ENCODE results near the gene KDM1A. TPM values are rescaled to one million over a fixed set of nuclear protein-coding genes. Genes with fewer than 3 reads are reported as not detected.

Gene KDM1A
- total RNA-seq, 1 donor from 2014 or later, result 103 TPM

- Mint-ChIP-seq H3K27ac (ENCODE audit: unreplicated experiment) (peak overlapping the region; percentile 96), H3K4me3 (ENCODE audit: unreplicated experiment) (peak overlapping the region; percentile 10), H3K4me1 (ENCODE audit: unreplicated experiment) (peaks cover 65% of the 10 kb centered on the region), H3K9me3 (ENCODE audit: unreplicated experiment) (no peaks in the 10 kb centered on the region), H3K27me3 (ENCODE audit: unreplicated experiment) (no peaks in the 10 kb centered on the region), H3K36me3 (ENCODE audit: unreplicated experiment) (peaks cover 2% of the 10 kb centered on the region)
- TF ChIP-seq CTCF (IDR thresholded peaks at IDR 0.05), result no peak
- DNase-seq (ENCODE audit: extremely low spot score, unreplicated experiment), result no peak
These were observed 99.9 kb downstream of the KDM1A start for GRCh38 chr1:23118957-23119792.

- no peak for DNase-seq (ENCODE audit: extremely low spot score, unreplicated experiment)
- no peak overlapping the region for H3K4me3 Mint-ChIP-seq (ENCODE audit: unreplicated experiment)
- no peak for TF ChIP-seq CTCF (IDR thresholded peaks at IDR 0.05)
- H3K27me3 Mint-ChIP-seq (ENCODE audit: unreplicated experiment), result no peaks in the 10 kb centered on the region
- H3K4me1 Mint-ChIP-seq (ENCODE audit: unreplicated experiment), result peaks cover 64% of the 10 kb centered on the region
- H3K36me3 Mint-ChIP-seq (ENCODE audit: unreplicated experiment), result peaks cover 2% of the 10 kb centered on the region
- H3K27ac Mint-ChIP-seq (ENCODE audit: unreplicated experiment), result peak overlapping the region; percentile 96
- no peaks in the 10 kb centered on the region for H3K9me3 Mint-ChIP-seq (ENCODE audit: unreplicated experiment)
These were observed 101.1 kb downstream of the KDM1A start for GRCh38 chr1:23120383-23120782.

DNA sequence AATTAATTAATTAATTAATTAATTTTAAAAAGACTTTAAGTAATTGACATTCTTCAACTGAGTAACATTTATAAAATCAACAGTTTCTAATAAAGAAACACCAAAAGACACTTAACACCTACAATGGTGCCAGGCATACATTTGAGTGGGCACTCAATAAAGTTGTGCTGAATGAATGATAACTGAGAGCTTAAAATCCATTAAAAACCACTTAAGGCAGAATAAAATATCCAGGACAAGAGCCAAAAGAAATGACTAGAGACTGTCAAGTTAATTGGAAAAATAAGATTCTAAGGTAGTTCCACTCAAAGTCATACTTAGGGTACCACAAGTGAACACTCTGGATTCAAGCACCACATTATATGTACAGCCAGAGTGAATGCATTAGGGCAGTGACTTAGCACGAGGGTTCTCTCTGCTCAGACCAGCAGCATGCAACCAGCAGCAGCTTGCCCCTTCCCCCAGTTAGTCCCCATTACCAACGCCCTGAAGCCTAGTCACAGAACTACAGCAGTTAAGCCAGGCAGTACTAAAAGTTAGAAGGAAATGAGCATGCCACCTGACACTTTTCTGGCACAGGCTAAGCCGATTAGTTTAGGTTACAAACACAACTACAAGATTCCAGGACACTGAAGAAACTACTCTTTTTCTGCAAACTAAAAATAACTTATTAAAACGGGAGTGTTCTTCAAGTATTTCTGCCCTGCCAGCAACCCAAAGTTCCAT is 102.9 kb downstream of the KDM1A start:
- H3K4me1 Mint-ChIP-seq (ENCODE audit: unreplicated experiment), result peaks cover 71% of the 10 kb centered on the region
- DNase-seq (ENCODE audit: extremely low spot score, unreplicated experiment), result no peak
- peaks cover 2% of the 10 kb centered on the region for H3K36me3 Mint-ChIP-seq (ENCODE audit: unreplicated experiment)
- H3K27me3 Mint-ChIP-seq (ENCODE audit: unreplicated experiment), result no peaks in the 10 kb centered on the region
- H3K9me3 Mint-ChIP-seq (ENCODE audit: unreplicated experiment), result no peaks in the 10 kb centered on the region
- peak overlapping the region; percentile 65 for H3K27ac Mint-ChIP-seq (ENCODE audit: unreplicated experiment)
- TF ChIP-seq CTCF (IDR thresholded peaks at IDR 0.05), result no peak
- H3K4me3 Mint-ChIP-seq (ENCODE audit: unreplicated experiment), result no peak overlapping the region

DNA sequence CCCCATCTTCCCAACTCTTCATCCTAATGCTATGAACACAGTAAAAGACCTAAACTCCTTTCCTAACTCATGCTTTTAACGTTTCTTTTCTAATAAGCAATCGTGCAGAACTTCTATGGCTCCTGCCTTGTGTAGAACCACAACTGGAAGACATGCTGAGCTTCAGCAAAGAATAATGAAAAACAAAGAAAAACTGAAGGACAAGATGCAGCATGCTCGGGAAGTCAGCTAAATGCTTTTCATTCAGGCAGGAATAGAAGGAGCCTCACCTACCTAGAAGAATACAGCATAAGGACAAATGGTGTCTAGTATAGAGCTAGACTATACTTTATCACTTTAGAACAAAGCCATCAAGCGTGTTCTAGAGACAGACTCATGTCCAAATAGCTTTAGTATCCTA is 103.5 kb downstream of the KDM1A start:
- peaks cover 2% of the 10 kb centered on the region for H3K36me3 Mint-ChIP-seq (ENCODE audit: unreplicated experiment)
- no peaks in the 10 kb centered on the region for H3K27me3 Mint-ChIP-seq (ENCODE audit: unreplicated experiment)
- H3K4me3 Mint-ChIP-seq (ENCODE audit: unreplicated experiment), result no peak overlapping the region
- TF ChIP-seq CTCF (IDR thresholded peaks at IDR 0.05), result no peak
- peak overlapping the region; percentile 65 for H3K27ac Mint-ChIP-seq (ENCODE audit: unreplicated experiment)
- no peak for DNase-seq (ENCODE audit: extremely low spot score, unreplicated experiment)
- H3K9me3 Mint-ChIP-seq (ENCODE audit: unreplicated experiment), result no peaks in the 10 kb centered on the region
- peaks cover 73% of the 10 kb centered on the region for H3K4me1 Mint-ChIP-seq (ENCODE audit: unreplicated experiment)

DNA sequence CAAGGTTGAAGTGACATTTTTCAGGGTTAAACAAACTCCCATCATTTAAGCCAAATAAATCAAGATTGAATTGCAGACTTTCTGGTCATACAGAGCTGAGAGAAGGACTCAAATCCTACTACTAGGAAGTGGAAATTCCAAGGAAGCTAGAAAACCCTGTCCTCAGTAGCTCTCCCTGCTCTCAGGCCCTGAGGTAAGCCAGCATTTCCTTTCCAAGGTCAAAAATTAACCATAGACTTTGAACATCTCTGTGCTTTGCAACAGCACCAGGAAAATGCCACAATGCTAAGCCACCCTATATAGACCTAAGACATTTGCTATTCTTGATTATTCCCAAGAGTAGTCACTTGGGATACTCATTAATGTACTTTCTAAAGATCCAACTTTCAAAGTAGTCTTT is 104.3 kb downstream of the KDM1A start:
- no peaks in the 10 kb centered on the region for H3K9me3 Mint-ChIP-seq (ENCODE audit: unreplicated experiment)
- peaks cover 2% of the 10 kb centered on the region for H3K36me3 Mint-ChIP-seq (ENCODE audit: unreplicated experiment)
- DNase-seq (ENCODE audit: extremely low spot score, unreplicated experiment), result no peak
- H3K4me3 Mint-ChIP-seq (ENCODE audit: unreplicated experiment), result no peak overlapping the region
- TF ChIP-seq CTCF (IDR thresholded peaks at IDR 0.05), result no peak
- no peaks in the 10 kb centered on the region for H3K27me3 Mint-ChIP-seq (ENCODE audit: unreplicated experiment)
- H3K27ac Mint-ChIP-seq (ENCODE audit: unreplicated experiment), result no peak overlapping the region
- H3K4me1 Mint-ChIP-seq (ENCODE audit: unreplicated experiment), result peaks cover 72% of the 10 kb centered on the region
